ENCODE measurements around the gene BCL3. TPM values are rescaled to one million over a fixed set of nuclear protein-coding genes. Genes with fewer than 3 reads are reported as not detected.

Gene BCL3
- total RNA-seq, 1 experiment from 2014 or later, result 2.2 TPM

DNA sequence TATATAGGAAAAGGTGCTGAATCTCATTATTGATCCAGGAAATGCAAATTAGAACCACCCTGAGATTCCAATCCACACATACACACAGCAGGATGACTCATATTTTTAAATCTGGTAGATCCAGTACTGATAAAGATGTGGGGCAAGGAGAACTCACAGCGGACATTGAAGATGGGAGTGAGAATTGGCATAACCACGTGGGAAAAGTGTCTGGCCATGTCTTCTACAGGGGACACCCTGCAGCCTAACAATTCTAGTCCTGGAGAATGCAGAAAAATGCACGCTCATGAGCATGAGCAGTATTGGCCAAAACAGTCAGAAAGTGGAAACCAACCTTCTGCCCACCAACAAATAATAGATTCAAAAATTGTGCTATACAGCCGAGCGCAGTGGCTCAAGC, 13.5 kb upstream of the BCL3 start:
- Histone ChIP-seq H3K4ac (ENCODE audit: low read depth, low read length) (no peak overlapping the region), H3K18ac (ENCODE audit: insufficient read length, low read depth, low read length) (no peak overlapping the region), H2BK120ac (ENCODE audit: low read depth, low read length, poor library complexity, severe bottlenecking) (no peak overlapping the region), H2BK5ac (ENCODE audit: insufficient read length, low read length) (no peak overlapping the region), H2BK20ac (ENCODE audit: low read depth, low read length, poor library complexity, severe bottlenecking) (no peak overlapping the region), H3K79me1 (ENCODE audit: insufficient read depth, low read depth, low read length, poor library complexity, severe bottlenecking) (no peaks in the 10 kb centered on the region), H3K27ac (ENCODE audit: insufficient read length, low read depth, low read length) (no peak overlapping the region), H3K9ac (ENCODE audit: extremely low read depth, insufficient read length, low read length) (no peak overlapping the region), H4K8ac (replicated peaks; ENCODE audit: insufficient read length, low read depth, low read length) (no peak overlapping the region), H3K9me3 (ENCODE audit: control insufficient read depth, low read depth, low read length) (no peaks in the 10 kb centered on the region), H3K23me2 (ENCODE audit: insufficient read length, low read depth, low read length, poor library complexity, severe bottlenecking) (no peaks in the 10 kb centered on the region), H2BK12ac (ENCODE audit: insufficient read length, low read depth, low read length) (no peak overlapping the region), H3K56ac (ENCODE audit: insufficient read length, low read depth, low read length) (no peak overlapping the region), H3K4me1 (ENCODE audit: insufficient read depth, low read length) (no peaks in the 10 kb centered on the region; the same call in 1 of the 2 replicates), H3K4me2 (ENCODE audit: insufficient read depth, insufficient read length, low read length) (no peak overlapping the region), H4K20me1 (ENCODE audit: control insufficient read depth, insufficient read depth, insufficient read length) (no peaks in the 10 kb centered on the region), H3K27me3 (ENCODE audit: insufficient read depth, low read length) (no peaks in the 10 kb centered on the region), H3K79me2 (ENCODE audit: insufficient read depth, low read length) (no peaks in the 10 kb centered on the region), H2BK15ac (ENCODE audit: low read depth, low read length) (no peak overlapping the region), H2AFZ (ENCODE audit: low read length) (no peak overlapping the region), H4K5ac (ENCODE audit: insufficient read length, low read depth, low read length) (no peak overlapping the region), H4K91ac (ENCODE audit: insufficient read length, low read depth, low read length) (no peak overlapping the region), H2AK5ac (ENCODE audit: insufficient read length, low read length) (no peak overlapping the region), H3T11ph (ENCODE audit: low read length) (no peak overlapping the region), H3K14ac (ENCODE audit: insufficient read depth, low read length) (no peak overlapping the region), H3K23ac (ENCODE audit: insufficient read length, low read depth, low read length) (no peak overlapping the region)
- Mint-ChIP-seq H3K9me3 (peaks cover 0 to 3% of the 10 kb centered on the region in 2 experiments; a peak in 1 of 5 replicates), H3K36me3 (ENCODE audit: insufficient read depth in 1 of 3, low read depth in 3 of 3) (no peaks in the 10 kb centered on the region; a peak in 1 of 7 replicates), H3K4me3 (no peak overlapping the region), H3K27ac (no peak overlapping the region; a peak in 1 of 7 replicates), H3K27me3 (ENCODE audit: low read depth) (peaks cover 30% of the 10 kb centered on the region), H3K4me1 (peaks cover 7 to 8% of the 10 kb centered on the region in 2 experiments; a peak in 3 of 4 replicates)
- TF ChIP-seq CTCF (conservative IDR thresholded peaks at IDR 0.05), result no peak
- WGBS (ENCODE audit: extremely low coverage, insufficient read length, low lambda C conversion rate), result no CpG with 5 or more reads among the region's 5 CpGs
- no peak for DNase-seq

All from H9 (cell line).